GM19328 (cell line): ENCODE data around the gene TMEM184A.

Experiments
- ATAC-seq: cut with Tn5 transposase; IDR thresholded peaks from one replicate; pipeline ENCODE4 v1.9.1; 2021; ENCODE audit warnings: mild to moderate bottlenecking, moderate library complexity; ENCODE audit not compliant: unreplicated experiment

Gene TMEM184A

DNA sequence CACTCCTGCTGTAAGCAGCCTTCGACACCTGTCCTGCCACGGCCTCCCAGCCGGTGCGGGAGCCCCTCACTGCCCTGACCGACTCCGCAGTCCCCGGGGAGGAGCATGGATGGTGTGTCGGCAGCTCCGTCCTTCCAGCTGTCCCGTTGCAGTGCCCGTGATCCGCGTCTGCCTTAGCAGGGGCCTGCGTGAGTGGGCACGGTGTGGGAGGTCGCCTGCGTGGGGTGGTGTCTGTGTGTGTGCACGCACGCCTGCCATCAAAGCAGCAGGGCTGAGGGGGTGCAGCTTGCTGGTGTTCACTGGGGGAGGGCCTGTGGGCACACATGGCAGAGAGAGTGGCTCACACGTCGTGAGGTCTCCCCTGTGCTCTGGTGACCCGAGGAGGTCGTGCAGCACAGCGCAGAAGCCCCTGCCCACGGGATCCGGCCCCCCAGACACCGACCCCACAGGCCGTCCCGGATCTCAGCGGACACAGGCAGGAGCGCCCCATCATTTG lies 15.2 kb downstream of the TMEM184A start:
- no peak for ATAC-seq

DNA sequence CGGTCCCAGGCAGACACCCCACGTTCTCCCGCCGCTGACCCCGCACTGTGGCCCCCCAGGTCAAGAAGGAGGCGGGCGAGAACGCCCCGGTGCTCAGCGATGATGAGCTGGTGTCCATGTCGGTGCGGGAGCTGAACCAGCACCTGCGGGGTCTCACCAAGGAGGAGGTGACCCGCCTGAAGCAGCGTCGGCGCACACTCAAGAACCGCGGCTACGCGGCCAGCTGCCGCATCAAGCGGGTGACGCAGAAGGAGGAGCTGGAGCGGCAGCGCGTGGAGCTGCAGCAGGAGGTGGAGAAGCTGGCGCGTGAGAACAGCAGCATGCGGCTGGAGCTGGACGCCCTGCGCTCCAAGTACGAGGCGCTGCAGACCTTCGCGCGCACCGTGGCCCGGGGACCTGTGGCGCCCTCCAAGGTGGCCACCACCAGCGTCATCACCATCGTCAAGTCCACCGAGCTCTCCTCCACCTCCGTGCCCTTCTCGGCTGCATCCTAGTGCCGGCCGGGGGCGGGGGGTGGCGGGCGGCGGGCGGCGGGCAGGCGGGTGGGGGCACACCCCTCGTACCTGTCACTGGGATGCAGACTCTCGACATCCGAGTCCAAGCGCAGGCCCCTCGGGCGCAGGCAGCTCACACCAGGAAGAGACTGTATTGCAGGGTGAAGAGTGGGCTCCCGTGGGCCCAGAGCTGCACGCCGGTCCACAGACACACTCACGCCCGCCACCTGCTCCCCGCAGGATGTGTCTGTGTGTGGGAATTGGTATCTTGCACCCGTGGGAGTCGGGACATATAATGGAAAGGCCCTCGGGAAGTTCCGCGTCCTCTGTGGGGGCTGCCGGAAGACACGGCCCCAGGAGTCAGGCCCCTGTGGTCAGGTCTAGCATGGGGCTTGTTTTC lies 15.9 kb downstream of the TMEM184A start:
- ATAC-seq, result no peak

DNA sequence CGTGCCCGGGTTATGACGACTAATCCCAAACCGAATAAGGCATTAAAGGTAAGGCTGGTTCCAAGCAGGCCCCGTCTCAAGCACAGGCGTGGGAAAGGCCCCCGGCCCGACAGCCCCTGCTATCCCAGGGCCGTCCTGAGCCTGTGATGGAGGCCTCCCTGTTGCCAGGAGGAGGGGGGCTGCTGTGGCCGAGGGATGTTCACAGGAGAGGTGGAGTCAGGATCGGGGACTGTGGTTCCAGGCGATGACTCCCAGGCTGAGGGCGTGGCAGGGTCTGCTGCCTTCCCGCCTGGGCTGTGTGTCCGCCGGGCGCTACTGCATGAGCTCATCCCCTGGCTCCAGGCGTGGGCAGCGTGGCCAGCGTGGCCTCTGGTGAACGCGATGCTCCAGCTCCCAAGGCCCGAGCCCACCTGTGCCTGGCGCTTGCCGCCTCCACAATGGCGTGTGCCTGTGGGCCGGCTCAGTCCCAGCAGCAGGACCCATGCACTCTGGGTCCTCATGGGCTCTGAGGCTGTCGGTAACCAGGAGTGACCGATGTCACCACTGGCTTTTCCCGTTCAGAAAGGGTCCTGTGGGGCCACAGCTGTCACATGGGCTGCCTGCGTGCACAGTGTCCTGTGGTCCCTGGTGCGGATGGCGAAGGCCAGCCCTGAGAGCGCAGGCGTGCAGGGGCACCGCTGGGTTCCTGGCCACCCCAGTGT lies 16.7 kb downstream of the TMEM184A start:
- no peak for ATAC-seq

DNA sequence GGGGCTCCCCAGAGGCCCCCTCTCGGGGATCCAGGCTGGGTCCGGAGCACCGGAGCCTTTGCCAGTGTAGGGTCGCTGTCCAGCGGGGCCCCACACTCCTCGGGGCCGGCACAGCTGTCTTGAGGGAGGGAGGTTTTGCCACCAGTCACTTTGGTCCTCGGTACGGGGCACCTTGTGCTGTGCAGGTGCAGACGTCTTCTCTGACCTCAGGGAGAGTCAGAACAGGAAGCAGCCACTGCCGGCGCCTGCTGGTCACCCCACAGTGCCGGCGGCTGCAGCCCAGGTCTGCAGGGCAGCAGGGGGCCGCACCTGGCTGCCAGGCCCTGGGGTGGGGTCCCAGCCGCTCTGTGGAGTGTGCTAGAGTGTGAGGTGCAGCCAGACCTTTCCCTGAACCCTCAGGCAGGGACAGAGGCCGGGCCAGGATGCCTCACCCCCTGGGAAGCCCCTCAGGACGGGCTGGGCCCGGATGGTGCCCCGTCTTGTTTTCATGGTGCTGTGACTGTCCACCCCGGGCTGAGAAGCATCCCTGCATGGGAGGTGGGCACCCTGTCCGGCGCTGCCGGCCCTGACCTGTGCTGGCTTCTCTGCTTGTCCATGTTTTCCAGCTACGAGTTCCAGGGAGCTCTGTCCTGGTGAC lies 17.3 kb downstream of the TMEM184A start:
- no peak for ATAC-seq

DNA sequence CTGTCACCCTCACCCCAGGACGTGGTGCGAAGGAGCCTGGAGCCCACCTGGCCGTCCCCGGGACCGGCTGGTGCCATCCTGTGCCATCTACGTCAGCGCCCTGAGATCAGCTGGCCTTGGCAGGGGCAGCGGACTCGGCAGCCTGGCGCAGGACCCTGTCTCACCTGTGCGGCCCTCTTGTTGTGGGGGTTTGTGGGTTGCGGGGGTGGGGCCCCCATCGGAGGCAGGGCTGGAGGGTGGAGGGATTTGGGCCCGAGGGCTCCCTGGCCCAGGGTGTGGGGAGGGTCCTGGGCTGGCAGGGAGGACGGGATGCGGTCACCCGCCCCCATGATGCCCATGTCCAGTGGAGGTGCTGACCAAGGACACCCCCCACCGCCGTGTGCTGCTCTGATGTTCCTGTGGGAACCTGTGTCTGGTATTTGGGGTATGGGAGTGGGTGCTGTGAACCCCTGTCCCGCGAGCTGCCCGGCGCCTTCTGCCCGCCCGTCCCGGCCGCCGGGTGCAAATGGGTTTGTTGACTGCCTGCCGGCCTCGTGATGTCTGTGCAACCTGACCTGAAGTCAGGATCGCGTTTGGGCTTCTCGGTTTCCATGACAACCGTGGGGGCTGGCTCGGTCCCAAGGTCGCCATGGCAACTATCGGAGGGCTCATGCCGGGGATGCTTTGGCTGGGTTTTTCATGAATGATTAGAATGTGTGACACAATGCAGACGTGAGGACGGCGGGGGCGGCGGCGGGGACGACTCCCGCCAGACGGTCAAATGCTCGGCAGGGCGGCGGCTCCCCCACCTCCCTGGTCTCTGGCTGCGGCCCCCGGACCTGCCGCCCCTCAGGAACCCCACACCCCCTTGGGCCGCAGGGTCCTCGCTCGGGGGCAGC lies 18.2 kb downstream of the TMEM184A start:
- no peak for ATAC-seq

DNA sequence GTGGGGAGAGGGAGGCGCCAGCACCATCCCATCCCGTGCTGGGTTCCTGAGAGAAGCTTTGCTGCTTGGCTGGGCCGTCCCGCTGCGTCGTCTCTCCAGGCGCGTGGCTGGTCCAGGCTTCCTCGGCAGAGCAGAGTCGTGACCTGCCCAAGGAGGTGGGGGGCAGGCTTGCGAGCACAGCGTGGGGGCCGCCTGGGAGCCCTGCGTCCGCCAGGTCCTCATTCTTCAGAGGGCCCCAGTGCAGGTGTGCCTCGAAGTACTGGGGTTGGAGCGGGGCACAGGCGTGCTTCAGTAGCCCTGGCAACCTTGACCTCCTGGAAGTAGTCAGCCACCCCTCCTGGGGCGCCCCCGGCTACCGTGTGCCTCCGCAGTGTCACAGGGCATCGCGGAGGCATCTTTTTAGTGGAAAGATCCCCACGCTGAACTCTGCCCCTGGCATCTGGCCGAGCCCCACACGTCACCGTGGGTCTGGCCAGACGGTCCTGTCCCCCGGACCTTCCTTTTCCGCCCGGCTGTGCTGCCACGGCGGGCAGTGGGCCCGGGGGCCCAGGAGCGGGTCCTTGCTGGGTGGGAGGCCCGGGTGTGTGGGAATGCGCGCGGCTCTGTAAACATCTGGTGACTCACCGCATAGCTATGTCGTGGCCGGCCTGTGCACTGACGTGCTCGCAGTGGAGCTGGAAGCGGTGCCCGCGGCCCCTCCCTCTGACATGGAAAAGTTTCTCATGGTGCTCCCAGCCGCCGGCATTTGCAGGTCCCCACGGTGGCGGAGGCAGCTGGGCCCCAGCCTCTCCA lies 19.1 kb downstream of the TMEM184A start:
- ATAC-seq, result no peak

DNA sequence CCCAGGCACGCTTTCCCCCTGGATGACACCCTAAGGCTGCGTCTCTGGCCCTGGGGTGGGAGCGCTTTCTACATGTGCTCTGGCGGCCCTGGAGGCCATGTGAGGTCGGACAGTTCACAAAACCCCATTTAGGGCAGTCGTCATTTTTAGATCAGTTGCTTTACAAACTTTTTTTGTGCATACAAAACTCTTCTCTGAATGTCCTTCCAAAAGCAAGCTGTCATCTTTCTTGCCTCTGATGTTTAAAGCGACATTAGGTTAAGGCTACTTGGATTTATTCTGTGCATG lies 19.6 kb downstream of the TMEM184A start:
- ATAC-seq, result no peak

DNA sequence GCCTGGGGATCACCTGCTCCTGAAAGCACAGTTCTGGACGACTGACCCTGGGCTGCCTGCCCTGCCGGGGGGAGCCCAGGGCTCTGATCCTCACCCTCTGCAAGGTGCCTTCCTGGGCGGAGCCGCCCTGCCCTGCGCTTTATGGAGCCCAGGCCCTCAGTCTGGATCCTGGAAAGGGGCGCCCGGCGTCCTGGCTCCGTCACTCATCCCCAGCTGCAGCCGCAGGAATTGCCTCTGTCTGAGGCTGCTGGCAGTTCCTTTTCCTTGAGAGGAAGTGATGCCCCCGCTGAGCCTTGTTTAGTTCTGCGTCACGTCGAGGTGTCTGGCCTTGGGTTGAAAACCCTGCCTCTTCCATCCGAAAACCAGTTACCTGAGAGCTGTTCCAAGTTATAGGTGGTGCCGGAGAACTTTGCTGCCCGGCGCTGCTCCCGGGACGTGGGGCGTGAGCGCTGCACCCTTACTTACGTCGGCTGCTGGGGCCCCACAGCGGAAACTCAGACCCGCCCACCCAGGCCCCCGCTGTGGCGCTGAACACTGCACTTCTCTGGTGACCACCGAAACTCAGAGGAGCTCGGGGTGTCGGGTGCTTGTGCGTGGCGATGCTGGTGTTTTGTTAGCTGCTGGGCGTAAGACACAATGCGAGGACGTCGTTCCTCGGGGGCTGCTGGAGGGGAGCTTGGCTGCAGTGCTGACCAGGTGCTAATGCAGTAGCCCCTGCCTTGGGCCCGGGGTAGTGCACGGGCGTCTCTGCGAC lies 20.1 kb downstream of the TMEM184A start:
- ATAC-seq, result no peak

DNA sequence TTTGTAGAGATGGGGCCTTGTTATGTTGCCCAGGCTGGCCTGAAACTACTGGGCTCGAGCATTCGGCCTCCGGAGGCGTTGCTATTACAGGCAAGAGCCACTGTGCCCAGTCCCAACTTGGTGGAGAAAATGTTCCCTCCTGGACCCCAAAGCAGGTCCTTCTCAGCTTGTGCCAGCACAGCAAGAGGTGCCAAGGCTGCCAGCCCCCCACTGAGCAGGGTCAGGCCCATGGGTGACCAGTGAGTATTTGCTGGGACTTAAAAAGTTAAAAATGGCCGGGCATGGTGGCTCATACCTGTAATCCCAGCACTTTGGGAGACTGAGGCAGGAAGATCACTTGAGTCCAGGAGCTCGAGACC lies 20.9 kb downstream of the TMEM184A start:
- no peak for ATAC-seq

DNA sequence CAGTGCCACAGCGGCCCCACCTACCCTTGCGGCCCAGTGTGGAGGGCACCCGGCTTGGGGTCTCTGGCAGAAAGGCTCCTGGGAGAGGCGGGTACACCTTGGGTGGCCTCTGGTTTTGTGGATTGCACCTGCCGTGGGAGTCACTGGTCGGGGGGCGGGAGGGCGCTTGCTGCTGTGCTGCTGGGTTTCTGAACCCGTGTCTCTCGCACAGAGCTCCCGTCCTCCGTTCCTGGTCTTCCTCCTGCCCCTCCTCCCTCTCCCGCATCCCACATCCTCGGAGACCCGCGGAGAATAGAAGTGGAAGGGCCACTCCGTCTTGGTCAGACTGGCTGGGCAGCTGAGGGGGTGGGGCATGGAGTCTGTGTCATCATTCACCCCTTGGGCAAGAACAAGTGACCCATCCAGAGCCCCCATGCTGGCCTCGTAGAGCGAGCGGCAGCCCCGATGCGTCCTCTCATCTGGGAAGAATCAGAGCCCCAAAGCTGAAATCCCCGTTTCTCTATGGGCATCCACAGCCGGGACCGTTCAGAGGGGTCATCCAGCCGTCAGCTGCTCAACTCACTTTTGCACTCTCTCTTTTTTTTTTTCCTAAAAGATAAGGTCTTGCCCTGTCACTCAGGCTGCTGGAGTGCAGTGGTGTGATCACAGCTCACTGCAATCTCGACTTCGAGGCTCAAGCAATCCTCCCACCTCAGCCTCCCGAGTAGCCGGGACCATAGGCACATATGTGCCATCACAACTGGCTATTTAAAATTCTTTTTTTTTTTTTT lies 21.5 kb downstream of the TMEM184A start:
- no peak for ATAC-seq

DNA sequence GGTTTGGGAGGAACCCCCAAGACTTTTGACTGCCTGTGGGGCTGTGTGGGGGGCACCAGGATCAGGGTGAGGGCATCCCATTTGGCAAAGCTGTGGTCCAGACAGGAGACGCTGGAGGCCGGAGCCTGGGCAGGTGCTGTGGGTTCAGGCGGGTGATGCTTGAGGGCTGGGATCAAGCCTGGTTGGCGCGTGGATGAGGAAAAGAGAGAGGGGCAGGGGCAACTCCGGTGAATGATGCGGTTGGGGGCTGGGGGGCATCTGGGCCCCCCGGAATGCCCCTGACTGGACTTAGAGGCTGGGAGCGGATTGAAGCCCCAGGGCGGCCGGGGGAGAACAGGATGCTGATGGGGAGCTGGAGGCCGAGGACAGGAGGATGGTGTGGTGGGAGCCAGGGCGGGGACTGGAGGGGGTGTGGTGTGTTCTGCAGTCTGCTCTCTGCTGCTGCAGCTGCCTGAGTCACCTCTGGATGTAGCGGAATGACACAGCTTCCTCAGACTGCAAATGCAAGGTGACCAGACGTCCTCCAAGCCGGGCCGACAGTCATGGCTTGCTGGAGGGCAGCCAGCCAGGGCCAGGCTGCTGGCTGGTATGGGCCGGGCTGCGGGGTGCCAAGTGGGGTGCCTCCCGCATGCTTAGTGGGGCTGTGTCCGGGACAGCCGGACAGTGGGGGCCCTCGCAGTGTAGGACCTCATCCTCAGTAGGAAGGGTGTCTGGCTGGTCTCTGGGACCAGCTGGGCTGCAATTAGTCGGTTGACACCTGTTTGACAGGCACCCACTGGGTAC lies 22.3 kb downstream of the TMEM184A start:
- no peak for ATAC-seq

DNA sequence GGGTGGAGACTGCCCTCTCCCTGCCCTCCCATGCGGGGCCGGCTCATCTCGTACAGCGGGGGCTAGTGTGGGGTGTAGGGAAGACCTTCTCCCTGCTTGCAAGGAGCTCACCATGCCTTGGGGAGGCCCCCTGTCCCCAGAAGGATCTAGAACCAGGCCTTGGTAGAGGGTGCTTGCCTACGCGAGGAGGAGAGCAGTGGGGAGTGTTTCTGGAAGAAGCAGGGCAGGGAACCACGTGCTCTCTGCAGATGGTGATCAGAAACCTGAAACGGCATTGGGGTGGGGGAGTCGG lies 22.8 kb downstream of the TMEM184A start:
- ATAC-seq, result no peak

DNA sequence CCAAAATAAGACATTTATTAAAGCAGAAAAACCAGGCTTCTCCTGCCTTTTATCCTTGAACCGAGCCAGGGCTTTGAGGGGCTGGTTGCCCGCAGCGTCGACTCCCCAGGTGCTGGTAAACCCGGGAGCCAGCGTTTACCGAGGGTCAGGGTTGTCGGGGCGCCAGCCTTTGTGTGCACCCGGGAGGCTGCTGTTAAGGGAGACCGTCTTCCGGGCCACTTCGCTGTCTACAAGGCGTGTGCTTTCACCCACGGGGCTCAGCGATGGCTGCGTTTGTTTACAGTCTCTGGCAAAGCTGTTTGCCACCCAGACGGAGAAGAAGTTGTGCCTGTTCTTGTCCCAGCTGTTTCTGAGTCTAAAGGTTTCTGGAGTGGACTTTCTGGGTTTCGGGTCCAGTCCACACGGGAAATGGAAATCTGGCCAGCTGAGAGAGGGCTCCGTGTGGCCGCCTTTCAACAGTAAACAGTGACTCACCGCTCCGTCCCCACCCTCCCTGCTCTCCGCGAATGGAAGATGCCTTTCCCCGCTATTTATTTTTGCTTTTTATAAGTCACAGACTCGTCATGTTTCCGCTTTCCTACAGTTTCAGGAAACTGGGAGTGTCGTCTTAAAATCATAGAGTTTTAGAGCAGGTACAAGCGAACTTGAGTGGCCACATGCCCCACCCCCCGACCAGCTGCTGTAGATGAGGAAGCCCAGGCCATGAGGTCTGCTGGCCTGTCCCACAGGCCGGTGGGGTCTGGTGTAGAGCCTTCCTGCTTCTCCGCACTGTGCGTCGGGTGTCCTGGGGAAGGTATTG lies 23.4 kb downstream of the TMEM184A start:
- ATAC-seq, result no peak

DNA sequence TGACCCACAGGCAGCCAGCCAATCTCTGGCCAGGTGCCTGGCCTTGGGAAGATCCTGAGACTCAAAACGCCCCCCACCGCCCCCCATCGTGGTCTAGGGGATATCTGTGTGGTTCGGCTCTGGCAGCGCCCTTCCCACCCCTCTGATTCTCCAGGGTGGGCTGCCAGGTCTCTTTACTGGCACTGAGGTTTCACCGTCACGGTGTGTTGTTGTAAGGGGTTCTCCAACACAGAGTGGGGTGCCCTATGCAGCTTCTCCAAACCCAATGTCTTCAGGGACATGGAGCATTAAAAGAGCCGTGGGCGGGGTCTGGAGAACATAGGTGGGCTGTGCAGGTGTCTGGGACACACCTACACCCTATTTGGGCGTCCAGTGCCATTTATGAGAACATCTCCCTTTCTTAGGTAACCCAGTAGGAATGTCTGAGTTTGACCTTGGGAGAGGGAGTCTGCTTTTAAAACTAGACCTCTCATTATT lies 24.0 kb downstream of the TMEM184A start:
- ATAC-seq, result no peak

DNA sequence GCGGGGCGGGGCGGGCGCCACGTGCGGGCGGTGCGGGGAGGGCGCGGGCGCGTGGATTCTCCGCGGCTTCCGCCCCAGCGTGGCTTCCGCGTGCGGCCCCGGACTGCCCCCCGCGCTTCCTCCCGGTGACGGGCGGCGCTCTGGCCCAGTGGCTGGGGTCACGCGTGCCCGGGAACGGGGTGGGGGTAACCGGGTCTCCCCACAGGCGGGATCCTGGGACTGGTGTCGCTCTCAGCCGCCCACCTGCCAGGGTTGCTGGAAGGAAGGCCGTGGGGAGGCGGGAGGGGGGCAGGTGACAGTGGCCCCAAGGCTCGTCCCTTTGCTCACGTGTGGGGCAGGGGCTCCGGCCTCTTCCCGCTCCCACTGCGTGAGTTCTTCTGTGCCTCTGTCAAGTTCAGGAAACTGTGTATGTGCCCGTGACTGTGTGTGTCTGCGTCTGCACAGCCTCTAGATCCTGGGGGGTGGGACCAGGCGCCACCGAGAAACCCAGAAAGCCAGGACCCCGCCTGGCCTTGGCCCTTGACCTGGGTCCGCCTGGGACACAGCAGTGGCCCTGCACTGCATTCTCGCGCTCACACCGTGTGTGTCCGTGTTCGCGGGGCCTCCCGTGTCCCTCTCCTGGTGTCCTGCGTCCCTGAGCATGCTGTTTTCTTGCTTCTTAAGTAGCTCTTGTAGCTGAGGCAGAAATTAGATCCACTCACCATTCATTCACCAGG lies 24.6 kb downstream of the TMEM184A start:
- no peak for ATAC-seq

DNA sequence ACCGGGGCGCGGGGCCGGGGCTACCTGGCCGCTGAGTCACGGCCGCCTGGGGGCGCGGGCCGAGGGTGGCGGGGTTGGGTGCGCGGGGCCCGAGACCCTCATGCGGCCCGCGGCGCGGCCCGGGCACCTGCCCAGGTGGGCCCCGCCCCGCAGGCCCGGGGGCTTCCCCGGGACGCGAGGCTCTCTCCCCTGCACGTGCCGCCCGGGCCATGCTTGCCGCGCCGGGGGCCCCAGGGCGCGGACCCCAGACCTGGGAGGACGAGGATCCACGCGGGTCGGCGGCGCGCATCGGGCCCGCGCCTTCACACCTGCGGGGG lies 25.1 kb downstream of the TMEM184A start:
- no peak for ATAC-seq
